ENCODE measurements around the gene MCM3AP.

The MCM3AP gene

GRCh38 chr21:46304955-46305354, 19.5 kb upstream of the MCM3AP start:
- Histone ChIP-seq H3K4me3 (ENCODE audit: insufficient read depth, low read length, poor library complexity, severe bottlenecking) (no peak overlapping the region), H3F3A (ENCODE audit: insufficient read depth) (no peaks in the 10 kb centered on the region), H3K9ac (ENCODE audit: low read length) (no peak overlapping the region), H3K27me3 (ENCODE audit: low read length) (no peaks in the 10 kb centered on the region), H3K36me3 (ENCODE audit: low read length) (peaks cover 12% of the 10 kb centered on the region), H3K27ac (ENCODE audit: low read depth, low read length) (no peak overlapping the region), H2AFZ (ENCODE audit: low read depth, low read length, severe bottlenecking) (no peak overlapping the region), H4K20me1 (ENCODE audit: low read depth, low read length) (no peaks in the 10 kb centered on the region), H3K9me2 (replicated peaks; ENCODE audit: insufficient read depth, low read length) (no peaks in the 10 kb centered on the region), H3K4me2 (ENCODE audit: low read depth, low read length, poor library complexity, severe bottlenecking) (no peak overlapping the region), H3K9me3 (ENCODE audit: insufficient read depth, low read length) (no peaks in the 10 kb centered on the region), H3K79me2 (ENCODE audit: insufficient read depth, low read length) (no peaks in the 10 kb centered on the region)
- no peak for TF ChIP-seq EZH2phosphoT487 (conservative IDR thresholded peaks at IDR 0.05; ENCODE audit: low read length)
- no peak for TF ChIP-seq CTCF (IDR thresholded peaks at IDR 0.05; ENCODE audit: insufficient read depth, low read length, poor library complexity, severe bottlenecking)

- Histone ChIP-seq H3K27me3 (ENCODE audit: low read length) (no peaks in the 10 kb centered on the region), H4K20me1 (ENCODE audit: low read depth, low read length) (no peaks in the 10 kb centered on the region), H3K36me3 (ENCODE audit: low read length) (peaks cover 12% of the 10 kb centered on the region), H3K4me3 (ENCODE audit: insufficient read depth, low read length, poor library complexity, severe bottlenecking) (no peak overlapping the region), H3K79me2 (ENCODE audit: insufficient read depth, low read length) (no peaks in the 10 kb centered on the region), H3K9me3 (ENCODE audit: insufficient read depth, low read length) (no peaks in the 10 kb centered on the region), H3K27ac (ENCODE audit: low read depth, low read length) (no peak overlapping the region), H3K9ac (ENCODE audit: low read length) (no peak overlapping the region), H3K9me2 (replicated peaks; ENCODE audit: insufficient read depth, low read length) (no peaks in the 10 kb centered on the region), H3K4me2 (ENCODE audit: low read depth, low read length, poor library complexity, severe bottlenecking) (no peak overlapping the region), H3F3A (ENCODE audit: insufficient read depth) (no peaks in the 10 kb centered on the region), H2AFZ (ENCODE audit: low read depth, low read length, severe bottlenecking) (no peak overlapping the region)
- TF ChIP-seq EZH2phosphoT487 (conservative IDR thresholded peaks at IDR 0.05; ENCODE audit: low read length), result no peak
- no peak for TF ChIP-seq CTCF (IDR thresholded peaks at IDR 0.05; ENCODE audit: insufficient read depth, low read length, poor library complexity, severe bottlenecking)
These were observed 19.0 kb upstream of the MCM3AP start for GRCh38 chr21:46304437-46304836.

GRCh38 chr21:46301759-46302158, 16.3 kb upstream of the MCM3AP start:
- TF ChIP-seq CTCF (IDR thresholded peaks at IDR 0.05; ENCODE audit: insufficient read depth, low read length, poor library complexity, severe bottlenecking) (no peak), EZH2phosphoT487 (conservative IDR thresholded peaks at IDR 0.05; ENCODE audit: low read length) (no peak)
- Histone ChIP-seq H3K9me3 (ENCODE audit: insufficient read depth, low read length) (no peaks in the 10 kb centered on the region), H4K20me1 (ENCODE audit: low read depth, low read length) (no peaks in the 10 kb centered on the region), H3K27me3 (ENCODE audit: low read length) (no peaks in the 10 kb centered on the region), H3K9ac (ENCODE audit: low read length) (no peak overlapping the region), H3K79me2 (ENCODE audit: insufficient read depth, low read length) (no peaks in the 10 kb centered on the region), H3K4me2 (ENCODE audit: low read depth, low read length, poor library complexity, severe bottlenecking) (no peak overlapping the region), H3K9me2 (replicated peaks; ENCODE audit: insufficient read depth, low read length) (no peaks in the 10 kb centered on the region), H3K4me3 (ENCODE audit: insufficient read depth, low read length, poor library complexity, severe bottlenecking) (no peak overlapping the region), H3K27ac (ENCODE audit: low read depth, low read length) (no peak overlapping the region), H2AFZ (ENCODE audit: low read depth, low read length, severe bottlenecking) (no peak overlapping the region), H3F3A (ENCODE audit: insufficient read depth) (no peaks in the 10 kb centered on the region), H3K36me3 (ENCODE audit: low read length) (peaks cover 12% of the 10 kb centered on the region)

All from SU-DHL-6 (cell line).